HG02970 (cell line): ENCODE measurements around the gene PIP.
"Not testable (repeated sequence)": the region's sequence is repeated elsewhere in the genome, so short reads cannot be mapped to it uniquely, and the experiment has no call there.

Experiments
- ATAC-seq: cut with Tn5 transposase; IDR thresholded peaks from one replicate; pipeline ENCODE4 v1.9.1; 2021; ENCODE audit warnings: mild to moderate bottlenecking, moderate library complexity, moderate number of reproducible peaks; ENCODE audit not compliant: unreplicated experiment, low FRiP score

PIP gene

GRCh38 chr7:143176128-143176527 lies 44.3 kb downstream of the PIP start:
- ATAC-seq = no peak

GRCh38 chr7:143177374-143178119 lies 45.7 kb downstream of the PIP start:
- no peak for ATAC-seq

DNA sequence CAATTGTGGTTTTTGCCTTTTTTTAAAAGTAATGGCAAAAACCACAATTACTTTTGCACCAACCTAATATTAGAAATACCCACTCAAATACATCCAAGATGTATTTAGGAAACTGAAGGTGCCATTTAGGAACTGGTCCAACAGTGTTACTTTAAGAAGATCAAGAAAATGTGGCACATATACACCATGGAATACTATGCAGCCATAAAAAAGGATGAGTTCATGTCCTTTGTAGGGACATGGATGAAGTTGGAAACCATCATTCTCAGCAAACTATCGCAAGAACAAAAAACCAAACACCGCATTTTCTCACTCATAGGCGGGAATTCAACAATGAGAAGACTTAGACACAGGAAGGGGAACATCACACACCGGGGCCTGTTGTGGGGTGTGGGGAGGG lies 48.9 kb downstream of the PIP start:
- ATAC-seq = not testable (repeated sequence)

DNA sequence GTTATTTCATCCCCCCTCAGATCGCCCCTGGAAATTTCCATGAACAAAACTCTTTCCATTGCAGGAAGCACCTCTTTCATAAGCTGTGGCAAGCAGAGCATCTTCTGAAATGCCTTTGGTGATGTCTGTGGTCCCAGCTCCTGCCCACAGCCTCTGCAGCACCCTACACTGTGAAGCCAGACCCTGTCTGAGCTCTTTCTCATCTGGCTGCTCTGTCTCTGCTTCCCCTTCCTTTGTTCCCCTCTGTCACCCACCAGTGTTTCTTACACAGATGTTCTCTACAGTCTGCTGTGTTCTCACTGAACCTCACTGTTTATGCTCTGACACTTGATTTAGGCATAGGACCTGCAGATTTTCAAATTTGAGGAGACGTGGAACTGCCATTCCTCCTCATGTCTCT lies 49.5 kb downstream of the PIP start:
- ATAC-seq = no peak

- no peak for ATAC-seq
Observed at GRCh38 chr7:143183024-143183423, 51.1 kb downstream of the PIP start, which contains the start of gene TAS2R39. Gene TAS2R39 (plus strand): TSS chr7:143183419. CDS start chr7:143183419, 0 bp downstream.

- no peak for ATAC-seq
Observed at GRCh38 chr7:143185551-143185950, 53.7 kb downstream of the PIP start.

DNA sequence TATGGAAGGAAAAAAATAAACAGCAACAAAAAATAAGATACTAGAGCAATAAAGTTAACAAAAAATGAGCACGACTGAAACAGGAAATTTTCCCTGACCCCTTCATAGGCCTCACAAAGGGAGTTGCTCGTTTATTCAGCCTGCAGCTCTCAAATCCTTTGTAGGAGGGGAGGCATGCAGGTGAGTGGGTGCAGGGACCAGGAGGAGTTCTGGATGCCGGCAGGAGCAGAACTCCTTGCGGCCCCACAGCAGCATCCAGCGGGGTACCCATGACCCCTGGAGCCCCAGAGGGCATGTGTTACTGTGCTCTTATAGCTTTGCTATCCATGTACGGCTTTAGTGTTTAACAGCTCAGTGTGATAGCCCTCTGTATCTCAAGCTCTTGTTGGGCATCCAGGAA lies 57.1 kb downstream of the PIP start:
- no peak for ATAC-seq
